HCT116 (cell line): Measurements from ENCODE around the gene NFE2. TPM values are rescaled to one million over a fixed set of nuclear protein-coding genes. Genes with fewer than 3 reads are reported as not detected.

ENCODE experiments used
- ATAC-seq: fragments of 200-7000 bp; cut with Tn5 transposase; 2 replicates; pipeline ENCODE4 v1.9.1; 2020; ENCODE audit warnings: mild to moderate bottlenecking, moderate library complexity
- BruUV-seq: library from RNA; stranded (reverse); fragments of 400-500 nt; replicated peaks from 2 replicates; lab custom pipeline; 2021; lab: Mats Ljungman, UMichigan
- CTCF ChIA-PET: fragments of 300-600 bp; sonication (Branson Sonifier 250); formaldehyde crosslinking; loops from one replicate; lab custom pipeline; 2021; ENCODE audit warnings: antibody characterized with exemption; lab: Charles Lee
- POLR2A ChIA-PET: fragments of 300-600, 350-600 bp; sonication (Branson Sonifier 250); formaldehyde crosslinking; loops from one replicate; lab custom pipeline; 2021; ENCODE audit warnings: antibody characterized with exemption; lab: Charles Lee
- RAD21 ChIA-PET, 2 experiments: fragments of 300-600 bp; sonication (Branson Sonifier 250); formaldehyde crosslinking; loops; one replicate each; lab custom pipeline; 2023; ENCODE audit warnings: low total read pairs in 2 of 2; ENCODE audit not compliant: uncharacterized antibody in 2 of 2, unreplicated experiment in 2 of 2, low non-redundant PET in 1 of 2; lab: Charles Lee
- DNase-seq: peaks from one replicate; pipeline ENCODE4 v3.0.0-alpha.2; 2010; ENCODE audit warnings: low read depth, low spot score
- H2AFZ ChIP-seq: fragments of 200-600 bp; shearing (Covaris generic), sonication (generic); 2 replicates; pipeline ENCODE4 v1.6.1; 2017; ENCODE audit warnings: low read depth, mixed run types, mixed read lengths, antibody characterized with exemption, low read length; ENCODE audit not compliant: poor library complexity, severe bottlenecking
- H3K27ac ChIP-seq: 2 replicates; pipeline ENCODE4 v1.5.1; 2012; ENCODE audit warnings: low read depth, low read length
- H3K27me3 ChIP-seq: fragments of 200-600 bp; sonication (generic); 2 replicates; pipeline ENCODE4 v1.6.1; 2016; ENCODE audit warnings: mixed run types, low read length, mixed read lengths; ENCODE audit not compliant: insufficient read depth
- H3K36me3 ChIP-seq, 2 experiments: fragments of 200-500 bp in 1 of 2; fragments of 200-600 bp in 1 of 2; sonication (Bioruptor generic) in 1 of 2; sonication (generic) in 1 of 2; 2 replicates each; pipeline versions ENCODE4 v1.5.1 to v1.6.1; 2014 to 2016; ENCODE audit warnings: low read length in 2 of 2, inconsistent platforms in 1 of 2, mixed read lengths in 1 of 2, mixed run types in 1 of 2; ENCODE audit not compliant: insufficient read depth in 2 of 2, control insufficient read depth in 1 of 2
- H3K4me1 ChIP-seq, 2 experiments: fragments of 200-600 bp in 1 of 2; sonication (generic) in 1 of 2; 2 replicates each; pipeline versions ENCODE4 v1.5.1 to v1.6.1; 2012 to 2017; ENCODE audit warnings: low read length in 2 of 2, inconsistent platforms in 1 of 2, mild to moderate bottlenecking in 1 of 2, mixed read lengths in 1 of 2, mixed run types in 1 of 2, moderate library complexity in 1 of 2; ENCODE audit not compliant: insufficient read depth in 2 of 2, control insufficient read depth in 1 of 2
- H3K4me2 ChIP-seq: fragments of 200-600 bp; sonication (generic); 2 replicates; pipeline ENCODE4 v1.6.1; 2017; ENCODE audit warnings: mixed run types, low read length, mixed read lengths
- H3K4me3 ChIP-seq, 2 experiments: fragments of 200-600 bp in 1 of 2; sonication (generic) in 1 of 2; replicated peaks in 1 of 2; 2 replicates each; pipeline ENCODE4 v1.5.1; 2011 to 2016; ENCODE audit warnings: low read length in 2 of 2, control low read depth in 1 of 2, low read depth in 1 of 2, mild to moderate bottlenecking in 1 of 2, mixed read lengths in 1 of 2, mixed run types in 1 of 2
- H3K79me2 ChIP-seq: fragments of 200-600 bp; sonication (generic); 2 replicates; pipeline ENCODE4 v1.6.1; 2017; ENCODE audit warnings: mild to moderate bottlenecking, mixed run types, low read length, moderate library complexity, mixed read lengths; ENCODE audit not compliant: insufficient read depth
- H3K9ac ChIP-seq: fragments of 200-600 bp; sonication (generic); 2 replicates; pipeline ENCODE4 v1.6.1; 2016; ENCODE audit warnings: low read length, mixed read lengths
- H3K9me2 ChIP-seq: fragments of 200-600 bp; sonication (generic), shearing (Covaris generic); 2 replicates; pipeline ENCODE4 v1.6.1; 2017; ENCODE audit warnings: mixed run types, mild to moderate bottlenecking, moderate library complexity; ENCODE audit not compliant: insufficient read depth
- H3K9me3 ChIP-seq, 2 experiments: fragments of 200-500 bp in 1 of 2; fragments of 200-600 bp in 1 of 2; sonication (Bioruptor generic) in 1 of 2; sonication (generic) in 1 of 2; 2 replicates each; pipeline ENCODE4 v1.6.1; 2014 to 2017; ENCODE audit warnings: low read length in 2 of 2, mixed read lengths in 2 of 2, inconsistent platforms in 1 of 2, low read depth in 1 of 2, mild to moderate bottlenecking in 1 of 2, mixed run types in 1 of 2, moderate library complexity in 1 of 2; ENCODE audit not compliant: control insufficient read depth in 1 of 2, insufficient read depth in 1 of 2
- H4K20me1 ChIP-seq: fragments of 200-600 bp; sonication (generic), shearing (Covaris generic); 2 replicates; pipeline ENCODE4 v1.6.1; 2017; ENCODE audit warnings: mixed run types, mild to moderate bottlenecking, moderate library complexity; ENCODE audit not compliant: insufficient read depth
- FOSL1 ChIP-seq: IDR thresholded peaks from 2 replicates; pipeline ENCODE4 v1.6.1; 2012; ENCODE audit warnings: low read depth
- POLR2AphosphoS5 ChIP-seq: IDR thresholded peaks from 2 replicates; pipeline ENCODE4 v1.6.1; 2011; ENCODE audit warnings: mild to moderate bottlenecking, low read depth, low read length, moderate library complexity
- RAD21 ChIP-seq: IDR thresholded peaks from 2 replicates; pipeline ENCODE4 v1.6.1; 2012; ENCODE audit warnings: low read depth, mild to moderate bottlenecking
- SP1 ChIP-seq: IDR thresholded peaks from 2 replicates; pipeline ENCODE4 v1.6.1; 2012; ENCODE audit warnings: low read depth
- TCF7L2 ChIP-seq: IDR thresholded peaks from 2 replicates; pipeline ENCODE4 v1.7.0; 2011; ENCODE audit warnings: borderline replicate concordance, inconsistent platforms; ENCODE audit not compliant: insufficient read depth, insufficient read length; ENCODE audit errors: extremely low read depth
- intact Hi-C: fragments of 100-400 bp; cut with micrococcal nuclease; formaldehyde crosslinking; loops from 2 replicates; pipeline ENCODE4 v1.10.0; 2022
- total RNA-seq: library from RNA; stranded (reverse); gene quantifications from one replicate; pipeline ENCODE4 v1.2.1, GENCODE V29; 2021; ENCODE audit not compliant: unreplicated experiment
- TF ChIP-seq, protein P1 (sequence below): IDR thresholded peaks from 2 replicates; pipeline ENCODE4 v1.6.1; 2011; ENCODE audit warnings: mild to moderate bottlenecking, low read length, moderate library complexity; ENCODE audit not compliant: insufficient replicate concordance; ENCODE audit errors: extremely low read depth
- TF ChIP-seq, protein P2 (sequence below): IDR thresholded peaks from 2 replicates; pipeline ENCODE4 v1.6.1; 2012

NFE2 gene
- total RNA-seq, 1 experiment from 2014 or later = 1.3 TPM

DNA sequence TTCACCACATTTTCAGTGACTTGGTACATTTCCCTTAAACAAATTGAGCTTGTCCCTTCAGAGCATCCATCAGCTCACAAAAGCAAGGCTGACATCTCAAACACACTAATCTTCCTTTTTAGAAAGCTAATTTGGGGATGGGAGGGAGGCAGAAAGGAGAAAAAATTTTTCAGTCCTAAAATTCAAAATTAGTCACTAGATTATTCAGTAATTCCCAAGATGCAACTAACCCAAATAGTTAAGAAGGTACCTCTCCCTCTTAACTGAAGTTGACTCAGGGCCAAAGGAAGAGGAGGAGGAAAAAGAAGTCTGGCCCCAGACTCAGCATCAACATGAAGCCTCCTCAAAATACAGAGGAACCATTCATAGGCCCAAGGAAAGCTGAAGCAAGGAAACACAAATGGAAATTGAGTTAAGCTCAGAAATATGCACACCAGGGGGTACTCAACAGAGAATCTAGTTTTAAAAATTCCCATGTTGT lies 42.6 kb downstream of the NFE2 start (continued):
- TF ChIP-seq RAD21 (no peak), FOSL1 (no peak), SP1 (no peak)
- TF ChIP-seq, protein P1, sequence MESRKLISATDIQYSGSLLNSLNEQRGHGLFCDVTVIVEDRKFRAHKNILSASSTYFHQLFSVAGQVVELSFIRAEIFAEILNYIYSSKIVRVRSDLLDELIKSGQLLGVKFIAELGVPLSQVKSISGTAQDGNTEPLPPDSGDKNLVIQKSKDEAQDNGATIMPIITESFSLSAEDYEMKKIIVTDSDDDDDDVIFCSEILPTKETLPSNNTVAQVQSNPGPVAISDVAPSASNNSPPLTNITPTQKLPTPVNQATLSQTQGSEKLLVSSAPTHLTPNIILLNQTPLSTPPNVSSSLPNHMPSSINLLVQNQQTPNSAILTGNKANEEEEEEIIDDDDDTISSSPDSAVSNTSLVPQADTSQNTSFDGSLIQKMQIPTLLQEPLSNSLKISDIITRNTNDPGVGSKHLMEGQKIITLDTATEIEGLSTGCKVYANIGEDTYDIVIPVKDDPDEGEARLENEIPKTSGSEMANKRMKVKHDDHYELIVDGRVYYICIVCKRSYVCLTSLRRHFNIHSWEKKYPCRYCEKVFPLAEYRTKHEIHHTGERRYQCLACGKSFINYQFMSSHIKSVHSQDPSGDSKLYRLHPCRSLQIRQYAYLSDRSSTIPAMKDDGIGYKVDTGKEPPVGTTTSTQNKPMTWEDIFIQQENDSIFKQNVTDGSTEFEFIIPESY = no peak
- TF ChIP-seq, protein P2, sequence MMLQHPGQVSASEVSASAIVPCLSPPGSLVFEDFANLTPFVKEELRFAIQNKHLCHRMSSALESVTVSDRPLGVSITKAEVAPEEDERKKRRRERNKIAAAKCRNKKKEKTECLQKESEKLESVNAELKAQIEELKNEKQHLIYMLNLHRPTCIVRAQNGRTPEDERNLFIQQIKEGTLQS = no peak

DNA sequence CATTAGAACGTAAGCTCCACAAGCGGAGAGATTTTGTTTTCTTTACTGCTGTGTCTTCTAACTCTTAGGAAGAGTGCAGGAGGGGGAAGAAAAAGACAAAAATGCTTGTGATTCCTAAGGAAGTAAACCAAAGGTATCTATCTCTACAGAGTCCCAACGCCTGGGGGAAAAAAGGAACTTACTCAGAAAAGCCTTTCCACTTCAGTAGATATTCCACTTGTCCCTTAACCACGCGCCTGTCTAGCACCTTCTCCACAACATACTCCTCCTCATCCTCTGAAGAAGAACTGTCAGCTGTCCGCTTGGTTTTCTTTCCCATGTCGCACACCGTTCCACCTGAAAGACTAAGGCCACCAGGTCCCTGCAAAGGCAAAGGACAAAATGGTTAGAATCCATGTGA lies 43.5 kb downstream of the NFE2 start:
- no peaks in the 10 kb centered on the region for H3K9me2 ChIP-seq
- no peak overlapping the region for H2AFZ ChIP-seq
- no peak overlapping the region for H3K9ac ChIP-seq
- H3K27me3 ChIP-seq = no peaks in the 10 kb centered on the region
- no peaks in the 10 kb centered on the region for H4K20me1 ChIP-seq
- H3K79me2 ChIP-seq = peaks cover 30% of the 10 kb centered on the region
- no peak for ATAC-seq
- peaks cover 11 to 17% of the 10 kb centered on the region in 2 experiments; a peak in 2 of 4 replicates for H3K36me3 ChIP-seq
- RAD21 ChIA-PET = no interaction called here
- no peaks in the 10 kb centered on the region for H3K9me3 ChIP-seq
- no peak overlapping the region for H3K4me3 ChIP-seq
- no peak overlapping the region for H3K27ac ChIP-seq
- peaks cover 49 to 57% of the 10 kb centered on the region in 2 experiments for H3K4me1 ChIP-seq
- POLR2A ChIA-PET = no interaction called here
- DNase-seq = no peak
- BruUV-seq = no TSS peak
- H3K4me2 ChIP-seq = no peak overlapping the region
- CTCF ChIA-PET = no interaction called here
- TF ChIP-seq TCF7L2 (no peak), POLR2AphosphoS5 (no peak)
- intact Hi-C loops = no loop called here
